CD4-positive, alpha-beta T cell treated with Interferon alpha-2 for 1 hour (primary cell): ENCODE measurements around the gene JAZF1.
A peak's percentile ranks its signal among the peaks of the same experiment; 100 is the strongest.

Experiments used
- DNase-seq, 2 donors: peaks; one replicate each; pipeline ENCODE4 v3.0.0-alpha.2; 2020 to 2022

Gene JAZF1

DNA sequence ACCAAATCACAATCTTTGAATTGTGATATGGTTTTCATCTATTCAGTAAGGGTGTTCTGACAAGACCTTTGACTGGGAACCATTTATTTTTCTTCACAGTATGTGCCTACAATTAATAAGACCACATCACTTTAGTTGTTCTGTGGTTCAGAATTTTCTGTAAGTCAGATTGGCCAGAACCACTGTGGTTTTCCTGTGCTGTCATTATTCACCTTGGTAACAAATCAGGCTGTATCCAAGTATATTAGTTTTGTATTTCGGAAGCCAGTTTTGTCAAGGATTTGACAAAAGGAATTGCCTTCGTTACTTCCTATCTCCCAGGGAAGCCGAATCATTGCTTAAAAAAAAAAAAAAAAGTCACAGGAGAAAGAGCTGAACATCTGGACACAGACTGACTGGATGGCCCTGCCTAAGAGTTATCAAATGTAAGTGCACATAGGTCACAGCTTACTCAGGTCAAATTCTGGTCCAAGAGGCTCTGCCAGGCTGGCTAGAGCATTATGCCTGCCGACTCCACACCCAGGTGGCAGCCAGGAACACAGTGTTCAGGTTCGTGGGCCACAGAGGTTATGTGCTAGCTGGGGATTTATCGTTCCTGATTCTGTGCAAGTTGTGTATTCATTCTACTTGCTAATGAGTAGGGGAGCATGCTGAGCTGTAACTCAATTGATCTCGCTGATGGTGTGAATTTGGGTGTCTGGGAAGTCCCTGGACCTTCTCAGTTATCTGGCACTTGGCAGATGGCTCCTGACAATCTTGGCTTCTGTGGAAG lies 175.3 kb downstream of the JAZF1 start:
- no peak for DNase-seq

DNA sequence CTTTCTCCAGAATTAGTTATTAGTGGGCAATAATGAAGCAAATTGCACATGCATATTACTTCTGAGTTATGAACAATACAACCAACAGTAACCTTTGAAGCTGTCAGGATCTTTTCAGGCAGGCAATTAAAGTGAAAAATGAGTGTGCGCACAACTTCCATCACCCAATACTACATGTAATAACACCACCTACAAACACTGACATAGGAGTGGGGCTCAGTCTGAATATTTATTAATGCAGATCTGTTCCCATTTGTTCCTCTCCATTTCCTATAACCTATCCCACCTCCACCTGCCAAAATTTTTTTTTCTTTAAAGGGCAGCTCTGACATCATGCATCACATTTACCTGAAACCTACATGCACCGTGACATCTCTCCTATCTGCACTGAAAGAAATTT lies 177.2 kb downstream of the JAZF1 start:
- DNase-seq = no peak

DNA sequence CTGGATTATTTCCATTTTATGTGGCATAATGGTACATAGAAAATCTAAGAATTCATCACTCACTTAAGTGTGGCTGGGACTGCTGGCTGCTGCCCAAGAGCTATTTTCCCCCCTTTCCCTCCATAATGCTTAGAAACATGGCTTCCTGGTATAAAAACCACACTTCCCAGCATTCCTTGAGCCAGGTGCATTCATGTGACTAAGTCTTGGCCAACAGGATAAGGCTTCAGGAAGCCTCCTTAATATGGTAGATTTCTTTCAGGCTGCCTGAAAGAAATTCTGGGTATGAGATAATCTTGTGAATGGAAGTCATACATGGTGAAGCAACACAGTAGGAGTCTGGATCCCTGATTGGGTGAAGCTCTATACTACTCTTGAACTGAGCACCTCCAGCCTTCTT lies 178.0 kb downstream of the JAZF1 start:
- no peak for DNase-seq

DNA sequence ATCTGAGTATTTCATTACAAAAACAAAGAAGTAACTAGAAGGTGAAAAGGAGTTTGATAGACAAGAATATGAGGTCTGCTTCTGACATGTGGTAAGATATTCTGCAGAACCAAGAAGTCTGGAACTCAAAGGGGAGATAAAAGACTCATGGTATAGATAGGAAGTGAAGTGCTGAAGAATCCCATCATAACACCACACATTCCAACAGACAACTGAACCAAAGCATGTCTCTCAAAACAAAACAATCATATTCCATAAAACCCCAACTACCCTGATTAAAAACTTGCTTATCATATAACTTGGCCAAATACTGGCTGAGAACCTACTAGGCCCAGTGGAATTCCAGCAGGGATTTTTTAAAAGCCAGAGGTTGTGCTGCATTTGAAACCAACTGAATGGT lies 178.7 kb downstream of the JAZF1 start:
- no peak for DNase-seq

DNA sequence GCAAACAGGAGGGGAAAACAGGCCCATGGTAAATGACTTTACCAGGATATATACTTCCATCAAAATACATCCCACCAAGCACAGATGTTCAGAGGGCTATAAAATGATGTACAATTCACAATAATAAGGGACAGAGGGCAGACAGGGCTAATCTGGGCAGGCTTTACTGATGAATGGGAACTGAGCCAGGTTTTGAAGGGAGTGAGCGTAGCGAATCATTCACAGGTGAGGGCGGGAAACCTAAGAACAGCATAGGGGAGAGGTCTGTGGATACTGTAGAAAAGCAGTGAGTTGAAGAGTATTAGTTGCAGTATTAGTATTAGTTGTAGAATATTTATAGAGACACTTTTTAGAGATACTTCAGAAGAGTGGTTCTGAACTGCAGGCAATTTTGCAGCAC lies 180.8 kb downstream of the JAZF1 start:
- no peak for DNase-seq

DNA sequence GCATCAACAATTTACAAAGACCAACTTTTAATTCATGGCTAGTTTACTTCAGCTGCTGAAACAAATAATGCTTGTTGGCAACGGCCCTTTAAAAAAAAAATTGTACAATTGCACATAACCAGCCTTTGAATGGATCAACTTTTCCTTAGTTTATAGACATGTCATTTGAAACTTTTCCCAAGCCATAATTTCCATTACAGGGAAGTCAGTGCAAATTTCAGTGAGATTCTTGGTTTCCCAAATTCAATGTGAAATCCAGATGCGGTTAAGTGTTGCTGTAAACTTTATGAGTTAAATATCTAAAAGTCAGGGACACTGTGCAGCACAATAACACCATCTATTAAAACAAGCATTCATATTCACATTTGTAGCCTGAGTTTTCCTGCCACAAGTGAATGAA lies 182.2 kb downstream of the JAZF1 start:
- DNase-seq = no peak

DNA sequence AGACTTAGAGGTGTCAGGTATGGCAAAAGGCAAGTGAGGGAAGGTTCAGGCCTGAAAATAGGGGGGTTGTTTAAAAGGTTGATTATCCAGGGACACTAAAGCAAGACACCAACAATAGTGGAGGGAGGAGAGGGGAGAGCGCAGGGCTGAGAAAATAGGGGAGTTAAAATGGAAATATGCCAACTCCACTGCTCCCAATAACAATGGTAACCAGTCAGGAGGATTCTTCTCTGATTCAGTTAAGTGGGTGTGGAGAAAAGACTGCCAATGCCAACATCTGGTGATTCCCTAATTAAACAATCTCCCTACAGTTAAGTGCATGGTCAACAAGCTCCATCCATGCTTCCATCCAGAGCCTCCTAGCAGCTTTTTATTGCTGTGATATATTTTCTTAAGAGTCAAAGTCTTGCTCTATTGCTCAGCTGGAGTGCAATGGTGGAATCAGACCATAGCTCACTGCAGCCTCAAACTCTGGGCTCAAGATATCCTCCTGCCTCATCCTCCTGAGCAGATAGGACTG lies 183.3 kb downstream of the JAZF1 start:
- no peak for DNase-seq

DNA sequence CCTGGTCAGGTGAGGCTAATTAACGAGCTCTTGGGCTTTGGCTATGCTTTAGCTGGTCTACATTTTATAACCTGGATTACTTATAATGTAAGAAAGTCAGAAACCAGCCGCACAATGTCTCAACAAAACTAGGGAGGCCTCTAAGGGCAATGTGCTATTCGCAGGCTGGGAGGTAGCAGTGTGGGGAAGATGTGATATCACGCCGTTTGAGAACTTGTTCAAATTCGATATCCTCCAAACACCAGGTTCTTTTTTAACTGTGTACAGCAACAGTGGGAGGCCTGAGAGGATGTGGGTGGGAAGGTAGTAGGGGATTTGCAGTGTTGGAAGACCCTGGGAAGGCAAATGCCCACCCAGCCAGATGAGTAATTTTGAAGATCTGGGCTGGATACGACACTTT lies 184.5 kb downstream of the JAZF1 start:
- DNase-seq = no peak

DNA sequence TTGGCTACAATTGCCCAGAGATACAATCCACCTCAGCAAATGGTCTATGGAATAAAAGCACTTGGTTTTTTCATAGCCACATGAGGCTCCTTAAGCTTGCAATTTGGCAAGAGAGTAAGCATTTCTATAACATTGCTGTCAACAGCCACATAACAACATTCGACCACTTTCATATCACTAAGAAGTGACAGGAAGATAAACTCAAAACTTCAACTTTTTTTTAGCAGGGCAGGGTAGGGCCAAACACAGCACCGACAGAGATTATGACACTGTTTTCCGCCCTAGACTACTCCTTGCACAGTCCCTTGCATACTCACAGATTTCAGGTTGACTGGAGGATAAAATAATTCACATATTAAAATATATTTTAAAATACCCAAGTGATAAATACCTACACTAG lies 185.4 kb downstream of the JAZF1 start:
- DNase-seq = no peak

DNA sequence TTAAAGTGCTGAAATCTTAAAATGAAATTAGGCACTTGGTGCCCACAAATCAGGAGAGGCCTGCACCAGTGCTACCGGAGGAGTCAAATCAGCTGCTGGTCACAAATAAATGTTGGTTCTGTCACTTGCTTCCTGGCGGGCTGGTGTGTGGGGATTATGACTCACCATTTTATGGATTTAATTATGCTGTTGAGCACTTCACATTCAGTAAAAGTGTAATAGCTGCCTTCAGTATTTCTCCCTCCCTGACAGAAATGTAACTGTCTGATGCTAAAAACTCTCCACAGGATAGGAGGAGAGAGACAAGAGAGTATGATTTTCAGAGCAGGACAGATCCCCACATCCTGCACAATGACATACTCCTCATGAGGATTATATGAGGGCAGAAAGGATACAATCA lies 186.0 kb downstream of the JAZF1 start:
- no peak for DNase-seq

DNA sequence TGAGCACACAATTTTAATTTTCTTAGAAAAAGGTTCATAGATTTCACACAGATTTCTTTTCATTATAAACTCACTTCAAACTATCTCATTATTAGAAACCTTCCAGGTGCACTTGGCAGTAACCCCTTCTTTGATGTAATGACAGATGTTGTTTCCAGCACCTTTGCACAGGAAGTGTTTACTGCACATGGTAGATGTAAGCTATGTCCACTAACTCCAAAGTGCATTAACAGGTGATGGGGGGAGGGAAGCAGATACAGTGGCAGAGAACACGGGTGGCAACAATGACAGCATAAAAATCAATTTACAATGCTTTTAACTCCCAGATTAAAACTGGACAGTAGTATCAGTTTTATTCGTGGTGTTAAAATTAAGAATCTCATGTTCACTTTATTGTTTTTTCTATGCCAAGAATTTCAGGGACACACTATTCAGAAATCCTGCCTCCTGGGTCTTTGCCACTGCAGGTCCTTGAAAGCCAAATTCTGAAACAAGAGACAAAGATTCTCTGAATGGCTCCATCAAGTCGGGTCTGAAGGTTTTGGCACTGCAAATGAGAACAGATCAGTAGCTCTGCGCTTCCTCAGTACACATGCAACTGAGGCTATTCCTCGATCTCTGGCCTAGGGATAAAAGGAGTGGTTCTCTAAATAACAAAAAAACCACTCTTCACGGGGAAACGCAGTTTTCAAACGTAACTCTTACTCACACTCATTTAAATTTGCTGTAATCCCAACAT lies 187.7 kb downstream of the JAZF1 start:
- DNase-seq = no peak

DNA sequence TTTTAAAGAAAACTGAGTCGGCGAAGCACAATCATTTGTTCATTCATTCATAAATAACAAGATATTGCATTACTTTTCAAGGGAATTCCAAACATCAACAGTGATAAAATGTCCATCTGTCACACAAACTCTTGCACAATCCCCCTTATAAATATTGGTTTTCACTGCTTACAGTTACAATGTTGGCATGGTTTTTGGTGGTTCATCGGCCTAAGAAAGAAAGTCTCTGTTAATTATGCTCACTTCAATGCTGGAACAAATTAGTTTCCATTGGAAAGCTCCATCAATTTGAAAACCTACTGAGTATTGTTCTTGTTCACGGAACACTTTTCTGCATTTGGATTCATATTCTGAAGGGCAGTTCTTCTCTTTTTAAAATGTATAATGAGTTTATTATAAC lies 188.5 kb downstream of the JAZF1 start:
- no peak for DNase-seq

DNA sequence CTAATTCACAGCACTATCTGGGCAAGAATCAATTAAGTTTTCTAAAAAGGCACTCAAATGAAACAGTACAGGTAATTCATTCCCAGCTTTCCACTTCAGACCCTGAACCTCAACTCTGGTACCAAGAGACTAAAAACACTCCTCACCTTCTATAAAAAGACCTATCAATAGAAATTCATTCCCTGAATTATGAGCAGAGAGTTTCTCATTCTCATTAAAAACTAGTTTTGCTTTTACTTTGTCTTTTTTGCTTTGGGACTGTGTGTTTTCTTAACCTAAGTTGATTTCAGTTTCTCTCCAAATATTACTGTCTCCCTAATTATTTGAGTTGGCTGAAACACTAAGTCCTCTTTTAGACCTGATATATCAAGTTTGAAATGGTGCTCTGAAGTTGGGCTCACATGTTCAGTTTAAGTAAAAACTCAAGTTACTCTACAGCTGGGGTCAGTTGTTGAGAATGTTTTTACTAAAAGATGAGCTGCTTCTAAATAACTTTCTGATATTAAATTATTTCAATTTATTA lies 189.5 kb downstream of the JAZF1 start:
- DNase-seq = no peak

DNA sequence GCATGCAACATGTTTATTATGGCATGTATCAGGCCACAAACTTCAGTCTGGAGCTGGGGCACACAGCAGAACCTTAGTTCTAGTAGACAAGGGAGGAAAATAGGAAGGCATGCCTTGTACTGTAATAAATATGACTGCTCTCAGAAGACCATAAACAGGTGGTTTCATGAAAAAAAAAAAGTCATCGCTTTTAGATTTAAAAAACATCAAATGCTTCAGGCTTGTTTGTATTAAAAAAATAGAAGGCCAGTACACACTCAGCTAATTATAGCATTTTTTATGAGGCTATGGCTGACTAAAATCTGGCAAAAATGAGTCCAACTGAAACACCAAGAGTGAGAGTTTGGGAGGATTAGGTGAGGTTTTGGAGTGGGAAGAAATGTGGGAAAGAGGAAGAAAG lies 204.1 kb downstream of the JAZF1 start:
- DNase-seq = no peak

DNA sequence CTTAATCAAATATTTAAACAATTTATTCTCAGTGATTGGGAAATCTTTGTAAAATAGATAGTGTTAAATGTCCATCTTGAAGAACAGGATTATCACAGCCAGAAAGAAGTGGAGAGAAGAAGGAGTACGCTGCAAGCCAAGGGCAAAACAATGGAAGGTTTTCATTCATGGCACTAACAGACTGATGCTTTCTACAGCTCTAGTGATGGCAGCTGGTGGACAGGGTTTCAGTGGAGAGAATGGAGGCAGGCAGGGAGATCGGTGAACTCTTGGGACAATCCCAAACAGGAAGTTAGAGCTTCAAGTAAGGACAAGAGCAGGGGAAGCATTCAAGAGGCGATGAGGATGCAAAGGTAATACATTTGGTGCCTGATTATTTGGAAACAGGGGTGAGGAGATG lies 207.0 kb downstream of the JAZF1 start:
- DNase-seq = no peak

DNA sequence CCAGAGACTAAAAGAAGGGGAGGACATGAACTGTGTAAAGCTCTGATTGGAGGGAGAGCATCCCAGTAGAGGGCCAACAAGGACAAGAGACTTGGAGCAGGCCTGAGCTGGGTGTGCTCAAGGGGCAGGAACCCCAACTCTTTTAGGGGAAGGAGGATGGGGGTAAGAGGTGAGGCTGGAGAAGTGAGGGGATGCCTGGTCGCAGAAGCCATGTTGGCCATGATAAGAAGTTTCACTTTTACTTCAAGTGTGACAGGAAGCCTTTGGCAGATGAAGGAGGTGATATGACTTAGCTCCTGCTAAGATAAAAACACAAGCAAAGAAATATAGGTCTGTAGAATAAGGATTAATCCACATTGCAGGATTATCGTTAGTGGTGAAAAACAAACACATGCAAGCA lies 208.3 kb downstream of the JAZF1 start:
- peak in 1 of 2 donors; percentile 47 for DNase-seq

DNA sequence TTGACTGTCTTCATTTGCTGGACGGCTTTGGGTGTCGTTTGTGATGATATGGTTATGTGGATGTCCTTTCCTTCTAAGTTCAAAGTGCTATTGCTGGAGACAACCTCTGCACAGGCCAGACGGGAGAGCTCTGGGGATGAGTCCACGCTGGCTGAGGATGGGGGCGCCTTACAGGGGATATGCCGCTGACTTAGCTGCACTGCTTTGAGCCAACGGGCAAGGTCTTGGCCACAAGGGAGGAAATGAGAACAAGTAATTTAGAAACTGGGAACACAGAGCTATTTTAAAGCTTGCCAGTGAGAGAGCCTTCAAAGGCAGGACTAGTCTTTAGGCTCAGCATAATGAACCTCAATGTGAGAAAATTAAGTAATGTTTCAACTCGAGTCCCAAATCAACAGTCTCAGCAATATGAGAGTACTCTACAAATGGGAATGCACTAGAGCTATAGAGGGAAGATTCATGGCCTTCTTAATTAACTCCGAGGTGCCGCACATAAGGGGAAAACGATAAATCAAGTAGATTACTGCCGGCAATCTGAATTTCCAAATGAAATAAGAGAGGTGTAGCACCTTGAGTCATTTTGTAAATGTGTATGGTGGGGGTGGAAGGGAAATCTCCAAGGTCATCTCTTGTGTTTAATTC lies 209.3 kb downstream of the JAZF1 start:
- no peak for DNase-seq

DNA sequence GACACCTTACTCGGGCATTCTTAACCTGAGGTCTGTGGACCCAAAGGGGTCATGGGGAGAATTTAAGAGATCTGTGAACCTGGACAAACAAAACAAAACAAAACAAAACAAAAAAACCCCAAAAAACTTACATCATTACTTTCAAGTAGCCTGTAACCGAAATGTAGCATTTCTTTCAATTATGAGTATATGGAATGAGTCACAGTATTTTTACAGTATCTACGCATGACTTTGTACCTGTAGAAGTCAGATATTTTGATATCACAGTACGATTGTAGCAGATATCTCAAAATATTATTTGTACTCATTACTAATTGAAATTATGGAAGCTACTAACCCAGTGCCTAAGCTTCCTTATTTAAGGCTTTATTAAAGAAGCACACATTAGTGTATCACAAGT lies 210.2 kb downstream of the JAZF1 start:
- no peak for DNase-seq

DNA sequence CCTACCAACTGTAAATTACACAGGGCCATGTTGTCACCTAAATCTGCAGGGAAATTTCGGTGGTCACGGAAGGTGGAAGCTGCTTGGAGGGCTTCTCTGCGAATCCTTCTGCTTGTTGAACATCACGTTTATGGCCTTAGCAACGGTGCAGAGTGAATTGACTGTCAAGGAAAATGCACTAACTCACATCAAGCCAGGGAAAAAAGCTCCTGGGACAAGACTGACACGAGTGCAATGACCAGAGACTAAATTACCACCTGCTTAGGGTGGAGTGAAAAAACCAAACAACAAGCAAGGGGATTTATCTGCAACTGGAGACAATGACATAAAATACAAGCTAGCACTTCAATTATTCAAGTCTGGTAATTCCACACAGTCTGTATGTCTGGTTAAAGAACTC lies 211.2 kb downstream of the JAZF1 start:
- DNase-seq = no peak

DNA sequence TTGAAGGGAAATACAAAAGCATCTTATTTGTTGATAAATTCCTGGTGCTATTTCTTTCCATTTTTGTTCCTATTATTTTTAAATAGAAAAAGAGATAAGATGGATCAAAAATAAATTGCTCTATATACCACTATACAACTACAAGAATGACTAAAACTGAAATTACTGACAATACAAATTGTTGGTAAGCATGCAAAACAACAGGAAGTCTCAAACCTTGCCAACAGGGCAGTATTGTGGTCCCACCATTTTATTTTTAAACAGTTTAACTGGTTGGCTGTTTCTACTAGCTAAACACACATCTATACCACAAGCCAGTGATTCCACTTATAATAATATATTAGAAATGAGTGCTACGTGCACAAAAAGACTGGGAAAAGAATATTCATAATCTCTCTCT lies 213.0 kb downstream of the JAZF1 start:
- DNase-seq = no peak

DNA sequence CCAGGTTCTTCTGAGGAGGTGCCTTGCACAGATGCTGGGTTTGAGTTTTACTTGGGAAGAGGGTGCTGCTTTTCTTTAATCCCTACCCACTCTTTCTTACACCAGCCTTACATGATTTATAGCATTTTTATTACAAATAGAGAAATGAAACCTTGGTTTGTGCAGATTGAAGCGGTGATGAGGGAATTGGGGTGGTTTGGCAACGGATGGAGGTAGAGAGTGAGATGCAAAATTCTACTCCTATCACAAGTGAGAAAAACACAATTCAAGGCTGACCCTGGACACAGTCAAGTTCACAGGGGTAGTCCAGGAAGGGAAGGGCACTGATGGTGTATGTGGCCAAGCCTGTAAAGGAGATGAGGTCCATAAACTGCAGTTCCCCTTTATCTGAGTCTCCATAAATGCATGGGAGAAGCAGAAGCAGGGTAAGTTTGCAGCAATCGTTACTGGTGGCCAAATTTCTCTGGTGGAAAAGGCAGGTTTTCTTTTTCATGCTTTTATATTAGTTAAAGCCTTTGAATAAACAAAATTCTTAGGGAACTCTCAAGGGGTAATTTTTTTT lies 214.3 kb downstream of the JAZF1 start:
- DNase-seq = no peak

DNA sequence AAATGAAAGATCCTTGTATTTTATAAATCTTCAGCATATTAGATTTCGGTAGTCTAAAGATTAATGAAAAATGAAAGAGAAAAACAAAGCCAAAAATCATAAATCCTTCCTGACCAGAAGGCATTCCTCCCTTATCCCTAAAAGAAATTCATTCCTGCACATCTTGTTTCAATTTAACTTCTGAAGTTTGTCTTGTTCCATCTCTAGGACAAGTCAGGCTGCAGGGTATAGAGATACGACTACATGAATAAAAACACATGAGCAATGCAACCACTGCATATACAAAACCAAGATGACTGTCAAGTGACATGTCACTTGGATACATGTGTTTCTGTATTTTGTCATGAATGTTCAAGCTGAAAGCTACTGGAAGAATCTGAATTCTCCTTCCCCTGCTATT lies 214.9 kb downstream of the JAZF1 start:
- DNase-seq = no peak

DNA sequence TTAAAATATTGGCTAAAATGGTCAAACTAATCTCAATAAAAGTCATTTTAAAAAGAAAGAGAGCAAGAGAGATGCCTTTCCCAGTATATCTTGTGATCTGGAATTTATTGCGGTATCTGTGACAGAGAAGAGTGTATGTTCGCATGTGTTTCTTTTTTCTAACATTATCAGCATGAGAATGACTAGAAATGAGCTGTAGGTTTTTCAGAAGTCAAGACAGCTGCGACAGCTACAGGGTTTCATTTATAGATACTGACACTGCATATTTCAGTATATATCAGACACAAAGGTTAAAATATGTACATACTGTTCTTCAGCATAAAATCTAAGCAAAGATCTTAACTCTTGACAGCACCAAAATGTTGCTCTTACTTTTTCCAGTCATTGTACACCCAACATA lies 215.8 kb downstream of the JAZF1 start:
- no peak for DNase-seq
